Omental fat pad (tissue), 4 donors: ENCODE results near the gene PISD. TPM values are rescaled to one million over a fixed set of nuclear protein-coding genes. Genes with fewer than 3 reads are reported as not detected.
A peak's percentile ranks its signal among the peaks of the same experiment; 100 is the strongest.
"Not testable (repeated sequence)": the region's sequence is repeated elsewhere in the genome, so short reads cannot be mapped to it uniquely, and the experiment has no call there.

Source experiments
- ATAC-seq: fragments of 150-250 bp; one replicate; pipeline ENCODE4 v1.9.1; 2016; ENCODE audit warnings: mild to moderate bottlenecking, moderate library complexity; ENCODE audit not compliant: low FRiP score
- DNase-seq: peaks from one replicate; pipeline ENCODE4 v3.0.0-alpha.2; 2019; ENCODE audit warnings: low spot score
- total RNA-seq, 4 donors: library from RNA; depleted of rRNA; stranded (reverse); fragments of >200 nt; gene quantifications; one replicate each; pipeline ENCODE4 v1.1.0, GENCODE V29; 2016
- TF ChIP-seq, protein P1 (sequence below), 3 donors: fragments of 450-650 bp; IDR thresholded peaks; one replicate each; pipeline ENCODE4 v1.5.1; 2016 to 2017; ENCODE audit warnings: antibody characterized with exemption in 3 of 3, mild to moderate bottlenecking in 3 of 3, moderate library complexity in 2 of 3

The PISD gene
- total RNA-seq, 4 donors from 2014 or later, result 55.2 to 165 (median 122) TPM

DNA sequence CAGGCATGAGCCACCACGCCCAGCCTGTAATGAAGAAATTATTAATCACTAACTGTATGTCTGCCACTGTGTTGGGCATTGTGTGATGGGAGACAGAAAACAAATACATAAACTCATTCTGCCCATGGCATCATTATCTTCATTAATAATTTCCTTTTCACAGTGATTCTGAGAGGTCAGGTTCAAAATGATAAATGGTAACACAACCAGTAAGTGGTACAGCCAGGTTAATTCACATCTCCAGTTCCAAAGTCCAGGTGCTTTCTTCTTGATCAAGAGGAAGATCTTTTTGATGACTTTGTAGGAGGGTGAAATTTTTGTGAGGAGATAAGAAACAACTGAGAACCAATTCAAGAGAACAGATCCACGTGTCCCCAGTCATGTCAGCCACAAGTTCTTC lies 66.7 kb downstream of the PISD start:
- TF ChIP-seq, protein P1, sequence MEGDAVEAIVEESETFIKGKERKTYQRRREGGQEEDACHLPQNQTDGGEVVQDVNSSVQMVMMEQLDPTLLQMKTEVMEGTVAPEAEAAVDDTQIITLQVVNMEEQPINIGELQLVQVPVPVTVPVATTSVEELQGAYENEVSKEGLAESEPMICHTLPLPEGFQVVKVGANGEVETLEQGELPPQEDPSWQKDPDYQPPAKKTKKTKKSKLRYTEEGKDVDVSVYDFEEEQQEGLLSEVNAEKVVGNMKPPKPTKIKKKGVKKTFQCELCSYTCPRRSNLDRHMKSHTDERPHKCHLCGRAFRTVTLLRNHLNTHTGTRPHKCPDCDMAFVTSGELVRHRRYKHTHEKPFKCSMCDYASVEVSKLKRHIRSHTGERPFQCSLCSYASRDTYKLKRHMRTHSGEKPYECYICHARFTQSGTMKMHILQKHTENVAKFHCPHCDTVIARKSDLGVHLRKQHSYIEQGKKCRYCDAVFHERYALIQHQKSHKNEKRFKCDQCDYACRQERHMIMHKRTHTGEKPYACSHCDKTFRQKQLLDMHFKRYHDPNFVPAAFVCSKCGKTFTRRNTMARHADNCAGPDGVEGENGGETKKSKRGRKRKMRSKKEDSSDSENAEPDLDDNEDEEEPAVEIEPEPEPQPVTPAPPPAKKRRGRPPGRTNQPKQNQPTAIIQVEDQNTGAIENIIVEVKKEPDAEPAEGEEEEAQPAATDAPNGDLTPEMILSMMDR (IDR thresholded peaks at IDR 0.05), result no peak
- ATAC-seq (no peak), DNase-seq (no peak)

DNA sequence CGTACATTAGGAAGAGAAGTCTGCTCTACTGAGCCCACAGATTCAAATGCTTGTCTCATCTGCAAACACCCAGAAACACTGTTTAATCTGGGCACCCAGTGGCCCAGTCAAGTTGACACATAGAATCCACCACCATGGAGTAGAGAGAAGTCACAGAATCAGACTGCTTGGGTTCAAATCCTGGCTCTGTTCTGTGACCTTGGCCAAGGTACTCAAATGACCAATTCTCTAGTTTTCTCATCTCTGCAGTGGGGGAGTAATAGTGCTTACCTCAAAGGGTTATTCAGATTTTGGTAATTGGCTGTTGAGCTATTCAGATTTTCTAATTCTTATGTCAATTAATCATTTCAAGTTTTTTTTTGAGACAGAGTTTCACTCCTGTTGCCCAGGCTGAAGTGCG lies 71.9 kb downstream of the PISD start:
- ATAC-seq, DNase-seq: not testable (repeated sequence)

DNA sequence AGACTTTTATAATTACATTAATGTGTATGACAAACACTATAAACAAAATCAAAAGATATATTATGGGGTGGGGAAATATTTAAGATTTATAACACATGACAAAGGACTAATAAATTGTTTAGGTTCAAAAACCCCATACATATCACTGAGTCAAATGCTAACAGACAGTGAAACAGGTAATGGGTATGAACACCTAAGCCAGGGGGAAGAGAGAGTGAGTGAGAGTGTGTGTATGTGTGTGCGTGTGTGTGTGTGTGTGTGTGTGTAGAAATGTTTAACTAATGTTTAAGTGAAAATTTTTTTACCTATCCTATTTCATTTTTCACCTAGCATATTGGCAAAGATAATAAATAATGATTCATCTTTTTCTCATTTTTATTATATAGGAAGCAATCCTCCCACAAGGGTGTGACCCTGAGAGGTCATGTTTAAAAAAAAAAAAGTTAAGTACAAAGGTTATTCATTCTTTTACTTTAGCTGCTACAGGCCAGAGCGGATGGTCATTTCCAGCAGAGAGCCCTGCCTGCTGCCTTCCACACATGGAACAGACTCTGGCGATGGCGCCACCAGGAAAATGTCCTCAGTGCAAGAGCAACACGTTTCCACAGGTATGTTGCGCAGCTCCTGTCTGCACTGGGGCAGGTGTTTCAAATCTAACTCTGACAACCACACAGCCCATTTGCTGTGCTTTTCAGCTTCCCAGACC lies 72.9 kb downstream of the PISD start:
- TF ChIP-seq, protein P1 (IDR thresholded peaks at IDR 0.05), result no peak
- DNase-seq (no peak), ATAC-seq (no peak)

DNA sequence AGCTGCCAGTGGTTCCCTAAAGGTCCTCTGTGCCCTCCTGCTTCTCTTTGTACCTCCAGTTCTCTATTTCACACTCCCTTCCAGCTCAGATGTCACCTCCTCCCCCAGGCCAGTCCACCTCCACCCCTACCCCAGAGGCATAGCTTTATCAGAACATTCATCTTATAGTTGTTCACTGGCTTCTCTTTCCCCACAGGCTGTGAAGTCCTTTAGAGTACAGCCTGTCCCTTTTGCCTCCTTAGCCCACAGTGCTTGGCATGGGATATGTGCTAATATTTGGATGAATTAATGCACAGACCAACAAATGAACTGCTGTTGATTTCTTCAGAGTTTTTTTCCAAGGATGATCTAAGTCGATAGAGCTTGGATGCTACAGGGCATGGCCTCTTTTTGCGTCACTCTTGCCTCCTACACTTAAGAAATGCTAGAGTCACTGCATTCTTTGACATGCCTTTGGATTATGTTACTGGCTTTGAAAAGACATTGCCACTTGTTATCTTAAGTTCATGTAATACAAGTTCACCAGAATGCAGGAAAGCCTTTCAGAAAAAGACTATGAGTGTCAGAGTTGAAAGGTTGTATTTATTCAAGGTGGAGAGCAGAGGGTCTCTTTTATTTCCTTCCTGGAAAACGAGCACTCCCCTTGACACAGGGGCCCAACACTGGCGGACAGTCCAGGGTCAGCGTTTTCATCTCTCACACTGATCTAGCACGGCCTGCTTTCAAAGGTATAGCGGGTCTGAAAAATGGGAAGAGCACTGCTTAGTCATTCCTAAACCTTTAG lies 75.7 kb downstream of the PISD start:
- no peak for DNase-seq
- TF ChIP-seq, protein P1 (IDR thresholded peaks at IDR 0.05), result no peak
- peak; percentile 72 for ATAC-seq

DNA sequence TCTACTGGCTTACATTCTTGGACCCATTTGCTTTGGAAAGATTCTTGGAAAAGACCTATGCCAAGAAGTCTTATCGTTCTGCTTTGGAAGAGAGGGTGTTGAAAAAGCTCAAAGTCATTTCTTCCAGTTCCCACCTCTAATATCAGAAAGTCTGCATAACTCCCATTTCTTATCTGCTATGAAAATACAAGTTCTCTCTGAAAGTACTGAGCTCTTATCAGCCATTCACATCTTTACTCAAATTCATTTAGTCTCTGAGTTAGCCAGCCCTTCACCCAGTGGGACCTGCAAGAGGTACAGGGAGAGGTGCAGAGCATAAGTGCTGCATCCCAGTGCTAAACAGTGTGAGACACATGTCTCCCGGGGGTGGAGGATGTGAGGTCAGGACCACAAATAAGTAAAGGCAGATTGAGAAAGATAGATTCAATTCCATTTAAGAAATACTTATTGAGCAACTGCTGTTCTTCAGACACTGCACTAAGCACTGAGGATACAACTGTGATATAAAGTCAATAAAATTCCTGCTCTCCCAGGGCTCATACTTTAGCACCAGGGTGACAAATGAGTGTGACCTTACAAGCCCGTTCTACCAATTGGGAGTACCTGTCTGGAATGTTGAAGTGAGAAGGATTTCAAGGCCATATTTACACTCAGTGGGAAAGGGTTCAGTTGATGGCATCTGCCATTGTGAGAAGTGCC lies 76.7 kb downstream of the PISD start:
- no peak for DNase-seq

DNA sequence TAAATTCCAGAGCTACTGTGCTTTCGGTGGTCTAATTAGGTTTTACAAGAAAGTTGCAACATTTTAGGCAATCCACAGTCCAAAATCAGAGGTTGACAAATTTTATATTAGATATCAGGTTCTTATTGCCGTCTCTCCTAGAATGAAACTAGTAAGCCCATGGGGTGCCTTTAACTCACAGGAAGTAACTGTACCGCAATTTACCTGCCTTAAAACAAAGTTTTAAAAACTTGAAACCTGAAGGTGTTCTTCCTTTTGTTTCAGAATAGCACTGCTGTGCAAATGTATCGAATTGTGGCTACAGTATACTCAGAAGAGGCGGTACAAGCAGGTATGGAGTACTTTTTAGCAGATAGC lies 77.2 kb downstream of the PISD start:
- TF ChIP-seq, protein P1 (IDR thresholded peaks at IDR 0.05), result no peak
- ATAC-seq, result no peak
- DNase-seq, result no peak

More for the DNA sequence above, 76.7 kb downstream of the PISD start:
- TF ChIP-seq, protein P1 (IDR thresholded peaks at IDR 0.05), result no peak
- ATAC-seq, result peak; percentile 71

DNA sequence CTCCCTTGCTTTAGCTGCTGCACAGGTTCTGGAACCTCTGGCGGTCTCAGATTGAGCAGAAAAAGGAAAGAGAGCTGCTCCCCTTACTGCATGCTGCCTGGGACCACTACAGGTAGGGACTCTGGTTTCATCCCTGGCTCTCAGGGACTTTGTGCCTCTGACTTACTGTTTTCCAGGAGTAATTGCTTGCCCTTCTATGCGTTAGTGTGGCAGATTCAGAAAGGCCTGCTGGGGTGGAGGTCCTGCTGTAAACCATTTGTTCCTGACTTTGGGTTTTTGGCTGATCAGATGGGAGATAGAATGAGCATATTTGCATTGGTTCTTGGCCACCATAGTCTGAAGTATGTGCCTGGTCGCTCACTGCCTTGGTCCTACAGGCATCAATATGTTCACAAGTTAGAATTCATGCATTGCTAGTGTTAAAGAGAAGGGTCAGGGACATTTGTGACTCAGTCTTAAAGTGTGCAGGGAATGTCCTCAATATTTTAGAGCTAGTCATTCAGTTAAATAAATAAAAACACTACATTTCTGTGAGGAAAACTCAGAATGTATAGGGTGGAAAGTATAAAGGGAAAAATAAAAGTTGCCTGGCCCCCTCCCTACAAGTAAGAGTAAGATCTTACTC lies 78.0 kb downstream of the PISD start:
- no peak for DNase-seq
- TF ChIP-seq, protein P1 (IDR thresholded peaks at IDR 0.05), result no peak
- ATAC-seq, result no peak
